ENCODE data around the gene MBL2. TPM values are rescaled to one million over a fixed set of nuclear protein-coding genes. Genes with fewer than 3 reads are reported as not detected.

The MBL2 gene
- polyA plus RNA-seq, 1 of the 3 experiments (the other 2 are of a cell fraction): not detected

DNA sequence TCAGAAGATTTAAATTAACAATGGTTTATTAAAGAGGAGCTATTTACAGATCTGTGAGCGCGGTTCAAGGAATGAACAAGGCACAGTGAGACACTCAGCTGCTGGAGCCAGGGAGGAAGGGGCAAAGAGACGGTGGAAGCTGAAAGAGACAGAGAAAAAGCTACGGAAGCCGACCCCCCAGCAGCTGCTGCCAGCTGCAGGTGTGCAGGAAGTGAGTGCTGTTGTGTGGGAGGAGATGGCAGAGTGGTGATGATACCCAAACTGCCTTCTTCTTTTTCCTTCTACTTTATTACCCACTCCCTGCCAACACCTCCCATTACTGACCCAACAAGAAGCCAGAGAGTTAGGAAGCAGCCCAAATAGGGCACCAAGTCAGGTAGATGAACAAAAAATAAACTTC is 41.9 kb upstream of the MBL2 start:
- 49% methylated on average over 5 of the region's 5 CpGs for WGBS (ENCODE audit: low lambda C conversion rate)
- Histone ChIP-seq H3K27ac (ENCODE audit: low read depth in 2 of 2, low read length in 1 of 2) (no peak overlapping the region), H3K4me3 (ENCODE audit: low read depth in 2 of 2, low read length in 1 of 2) (no peak overlapping the region), H3F3A (replicated peaks; ENCODE audit: insufficient read depth) (no peaks in the 10 kb centered on the region), H3K4me2 (no peak overlapping the region), H3K4me1 (ENCODE audit: control insufficient read depth in 1 of 2, insufficient read depth in 2 of 2, low read depth in 1 of 2, low read length in 1 of 2) (no peaks in the 10 kb centered on the region), H3K9me3 (no peaks in the 10 kb centered on the region), H3K36me3 (replicated peaks in 1 of 2; ENCODE audit: control insufficient read depth in 1 of 2, insufficient read depth in 2 of 2, low read length in 1 of 2) (no peaks in the 10 kb centered on the region), H3K9ac (no peak overlapping the region), H3K9me2 (no peaks in the 10 kb centered on the region), H3K79me2 (ENCODE audit: insufficient read depth) (no peaks in the 10 kb centered on the region), H2AFZ (ENCODE audit: low read depth) (no peak overlapping the region), H4K20me1 (ENCODE audit: insufficient read depth) (no peaks in the 10 kb centered on the region), H3K27me3 (ENCODE audit: insufficient read depth) (no peaks in the 10 kb centered on the region)
- ChIA-PET CTCF (no interaction called here), POLR2A (no interaction called here)
- DNase-seq: no peak
- no peak for TF ChIP-seq RCOR1 (IDR thresholded peaks at IDR 0.05; ENCODE audit: low read length)
- TF ChIP-seq, protein P1, sequence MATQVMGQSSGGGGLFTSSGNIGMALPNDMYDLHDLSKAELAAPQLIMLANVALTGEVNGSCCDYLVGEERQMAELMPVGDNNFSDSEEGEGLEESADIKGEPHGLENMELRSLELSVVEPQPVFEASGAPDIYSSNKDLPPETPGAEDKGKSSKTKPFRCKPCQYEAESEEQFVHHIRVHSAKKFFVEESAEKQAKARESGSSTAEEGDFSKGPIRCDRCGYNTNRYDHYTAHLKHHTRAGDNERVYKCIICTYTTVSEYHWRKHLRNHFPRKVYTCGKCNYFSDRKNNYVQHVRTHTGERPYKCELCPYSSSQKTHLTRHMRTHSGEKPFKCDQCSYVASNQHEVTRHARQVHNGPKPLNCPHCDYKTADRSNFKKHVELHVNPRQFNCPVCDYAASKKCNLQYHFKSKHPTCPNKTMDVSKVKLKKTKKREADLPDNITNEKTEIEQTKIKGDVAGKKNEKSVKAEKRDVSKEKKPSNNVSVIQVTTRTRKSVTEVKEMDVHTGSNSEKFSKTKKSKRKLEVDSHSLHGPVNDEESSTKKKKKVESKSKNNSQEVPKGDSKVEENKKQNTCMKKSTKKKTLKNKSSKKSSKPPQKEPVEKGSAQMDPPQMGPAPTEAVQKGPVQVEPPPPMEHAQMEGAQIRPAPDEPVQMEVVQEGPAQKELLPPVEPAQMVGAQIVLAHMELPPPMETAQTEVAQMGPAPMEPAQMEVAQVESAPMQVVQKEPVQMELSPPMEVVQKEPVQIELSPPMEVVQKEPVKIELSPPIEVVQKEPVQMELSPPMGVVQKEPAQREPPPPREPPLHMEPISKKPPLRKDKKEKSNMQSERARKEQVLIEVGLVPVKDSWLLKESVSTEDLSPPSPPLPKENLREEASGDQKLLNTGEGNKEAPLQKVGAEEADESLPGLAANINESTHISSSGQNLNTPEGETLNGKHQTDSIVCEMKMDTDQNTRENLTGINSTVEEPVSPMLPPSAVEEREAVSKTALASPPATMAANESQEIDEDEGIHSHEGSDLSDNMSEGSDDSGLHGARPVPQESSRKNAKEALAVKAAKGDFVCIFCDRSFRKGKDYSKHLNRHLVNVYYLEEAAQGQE (IDR thresholded peaks at IDR 0.05; ENCODE audit: low read depth, low read length): no peak
- TF ChIP-seq, protein P2, sequence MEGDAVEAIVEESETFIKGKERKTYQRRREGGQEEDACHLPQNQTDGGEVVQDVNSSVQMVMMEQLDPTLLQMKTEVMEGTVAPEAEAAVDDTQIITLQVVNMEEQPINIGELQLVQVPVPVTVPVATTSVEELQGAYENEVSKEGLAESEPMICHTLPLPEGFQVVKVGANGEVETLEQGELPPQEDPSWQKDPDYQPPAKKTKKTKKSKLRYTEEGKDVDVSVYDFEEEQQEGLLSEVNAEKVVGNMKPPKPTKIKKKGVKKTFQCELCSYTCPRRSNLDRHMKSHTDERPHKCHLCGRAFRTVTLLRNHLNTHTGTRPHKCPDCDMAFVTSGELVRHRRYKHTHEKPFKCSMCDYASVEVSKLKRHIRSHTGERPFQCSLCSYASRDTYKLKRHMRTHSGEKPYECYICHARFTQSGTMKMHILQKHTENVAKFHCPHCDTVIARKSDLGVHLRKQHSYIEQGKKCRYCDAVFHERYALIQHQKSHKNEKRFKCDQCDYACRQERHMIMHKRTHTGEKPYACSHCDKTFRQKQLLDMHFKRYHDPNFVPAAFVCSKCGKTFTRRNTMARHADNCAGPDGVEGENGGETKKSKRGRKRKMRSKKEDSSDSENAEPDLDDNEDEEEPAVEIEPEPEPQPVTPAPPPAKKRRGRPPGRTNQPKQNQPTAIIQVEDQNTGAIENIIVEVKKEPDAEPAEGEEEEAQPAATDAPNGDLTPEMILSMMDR (IDR thresholded peaks at IDR 0.05): no peak
- no peak for TF ChIP-seq FOXM1 (IDR thresholded peaks at IDR 0.05; ENCODE audit: low read depth)
- no peak for TF ChIP-seq FOXJ3 (CRISPR knock-in tag; IDR thresholded peaks at IDR 0.05)
- no peak for TF ChIP-seq TEAD4 (IDR thresholded peaks at IDR 0.05; ENCODE audit: borderline replicate concordance, insufficient read depth)
- TF ChIP-seq GABPA (IDR thresholded peaks at IDR 0.05; ENCODE audit: low read depth): no peak
- TF ChIP-seq, protein P3, sequence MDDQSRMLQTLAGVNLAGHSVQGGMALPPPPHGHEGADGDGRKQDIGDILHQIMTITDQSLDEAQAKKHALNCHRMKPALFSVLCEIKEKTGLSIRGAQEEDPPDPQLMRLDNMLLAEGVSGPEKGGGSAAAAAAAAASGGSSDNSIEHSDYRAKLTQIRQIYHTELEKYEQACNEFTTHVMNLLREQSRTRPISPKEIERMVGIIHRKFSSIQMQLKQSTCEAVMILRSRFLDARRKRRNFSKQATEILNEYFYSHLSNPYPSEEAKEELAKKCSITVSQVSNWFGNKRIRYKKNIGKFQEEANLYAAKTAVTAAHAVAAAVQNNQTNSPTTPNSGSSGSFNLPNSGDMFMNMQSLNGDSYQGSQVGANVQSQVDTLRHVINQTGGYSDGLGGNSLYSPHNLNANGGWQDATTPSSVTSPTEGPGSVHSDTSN (IDR thresholded peaks at IDR 0.05): no peak
- no peak for TF ChIP-seq GATA2 (CRISPR knock-in tag; IDR thresholded peaks at IDR 0.05)
- no peak for TF ChIP-seq EZH2phosphoT487 (IDR thresholded peaks at IDR 0.05; ENCODE audit: borderline replicate concordance, low read depth)
- no peak for TF ChIP-seq FOSL2 (IDR thresholded peaks at IDR 0.05; ENCODE audit: borderline replicate concordance, low read depth)
- TF ChIP-seq, protein P4, sequence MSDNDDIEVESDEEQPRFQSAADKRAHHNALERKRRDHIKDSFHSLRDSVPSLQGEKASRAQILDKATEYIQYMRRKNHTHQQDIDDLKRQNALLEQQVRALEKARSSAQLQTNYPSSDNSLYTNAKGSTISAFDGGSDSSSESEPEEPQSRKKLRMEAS (IDR thresholded peaks at IDR 0.05; ENCODE audit: low read depth): no peak
- TF ChIP-seq RFX5 (IDR thresholded peaks at IDR 0.05; ENCODE audit: low read length): no peak
- TF ChIP-seq RXRA (IDR thresholded peaks at IDR 0.05; ENCODE audit: borderline replicate concordance, low read depth): no peak

Measured in SK-N-SH (cell line).